HG03280 (cell line): ENCODE measurements around the gene AGGF1.
"Not testable (repeated sequence)": the region's sequence is repeated elsewhere in the genome, so short reads cannot be mapped to it uniquely, and the experiment has no call there.

ENCODE experiments used
- ATAC-seq: cut with Tn5 transposase; IDR thresholded peaks from one replicate; pipeline ENCODE4 v1.9.1; 2021; ENCODE audit warnings: mild to moderate bottlenecking, moderate library complexity; ENCODE audit not compliant: unreplicated experiment

AGGF1 gene

GRCh38 chr5:77083088-77083487 lies 52.9 kb downstream of the AGGF1 start:
- ATAC-seq, result no peak

- ATAC-seq, result no peak
Measured at GRCh38 chr5:77086368-77086688, 56.1 kb downstream of the AGGF1 start.

- peak; percentile 54 for ATAC-seq
Measured at GRCh38 chr5:77086689-77087483, 56.7 kb downstream of the AGGF1 start, which contains the start of gene ZBED3. ZBED3 (minus strand) TSS chr5:77087285; CDS start chr5:77077878, 9,407 bp downstream.

- no peak for ATAC-seq
Measured at GRCh38 chr5:77087484-77088261, 57.5 kb downstream of the AGGF1 start.

- ATAC-seq, result no peak
Measured at GRCh38 chr5:77095189-77095588, 65.0 kb downstream of the AGGF1 start.

GRCh38 chr5:77101298-77101697 lies 71.1 kb downstream of the AGGF1 start:
- ATAC-seq, result no peak

GRCh38 chr5:77102549-77102948 lies 72.3 kb downstream of the AGGF1 start:
- ATAC-seq, result no peak

- ATAC-seq, result no peak
Measured at GRCh38 chr5:77103457-77103856, 73.3 kb downstream of the AGGF1 start.

- ATAC-seq, result no peak
Measured at GRCh38 chr5:77104813-77105212, 74.6 kb downstream of the AGGF1 start.

- not testable (repeated sequence) for ATAC-seq
Measured at GRCh38 chr5:77107035-77107434, 76.8 kb downstream of the AGGF1 start.
